ENCODE results near the gene BRCA2. TPM values are rescaled to one million over a fixed set of nuclear protein-coding genes. Genes with fewer than 3 reads are reported as not detected.

BRCA2 gene
- total RNA-seq, 2 donors from 2014 or later = 0.66 to 1.0 TPM

- intact Hi-C loops (cut with DNase I) = no loop called here
- no peak for TF ChIP-seq CTCF (IDR thresholded peaks at IDR 0.05)
- no peak for TF ChIP-seq POLR2A (IDR thresholded peaks at IDR 0.05)
- Histone ChIP-seq H3K36me3 (replicated peaks in 1 of 2; ENCODE audit: insufficient read depth in 1 of 2, low read depth in 2 of 2) (no peaks in the 10 kb centered on the region), H3K27me3 (no peaks in the 10 kb centered on the region), H3K27ac (no peak overlapping the region), H3K4me1 (peaks cover 7% of the 10 kb centered on the region), H3K9me3 (no peaks in the 10 kb centered on the region), H3K4me3 (no peak overlapping the region)
- ATAC-seq (no peak), DNase-seq (no peak)
- WGBS, 2 donors = 78 to 81% methylated on average over 3 of the region's 3 CpGs
Measured at GRCh38 chr13:32432856-32433255, 117.5 kb downstream of the BRCA2 start.

DNA sequence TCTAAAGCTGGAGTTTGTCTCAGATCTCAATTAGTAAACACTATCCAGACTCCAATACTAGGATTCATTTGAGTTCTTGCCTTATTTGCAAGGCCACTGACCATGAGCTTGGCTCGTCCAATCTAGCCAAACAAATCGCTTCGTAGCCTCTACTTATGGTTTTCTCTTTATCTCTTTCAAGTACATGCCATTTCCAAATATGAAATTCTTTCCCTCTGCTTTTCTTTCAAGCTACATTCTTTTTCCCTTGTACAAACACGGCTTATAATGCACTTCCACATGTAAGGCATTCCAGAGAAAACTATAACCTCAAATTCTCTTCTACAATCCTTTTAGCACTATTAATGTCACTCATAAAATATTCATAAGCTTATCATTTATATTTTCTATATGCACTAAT is 123.6 kb downstream of the BRCA2 start:
- Histone ChIP-seq H3K9me3 (no peaks in the 10 kb centered on the region), H3K27ac (no peak overlapping the region), H3K4me3 (no peak overlapping the region), H3K27me3 (no peaks in the 10 kb centered on the region), H3K36me3 (replicated peaks in 1 of 2; ENCODE audit: insufficient read depth in 1 of 2, low read depth in 2 of 2) (no peaks in the 10 kb centered on the region), H3K4me1 (no peaks in the 10 kb centered on the region)
- intact Hi-C loops (cut with DNase I) = no loop called here
- no peak for TF ChIP-seq CTCF (IDR thresholded peaks at IDR 0.05)
- DNase-seq (no peak), ATAC-seq (no peak)
- 92 to 94% methylated on average over 4 of the region's 4 CpGs for WGBS, 2 donors

DNA sequence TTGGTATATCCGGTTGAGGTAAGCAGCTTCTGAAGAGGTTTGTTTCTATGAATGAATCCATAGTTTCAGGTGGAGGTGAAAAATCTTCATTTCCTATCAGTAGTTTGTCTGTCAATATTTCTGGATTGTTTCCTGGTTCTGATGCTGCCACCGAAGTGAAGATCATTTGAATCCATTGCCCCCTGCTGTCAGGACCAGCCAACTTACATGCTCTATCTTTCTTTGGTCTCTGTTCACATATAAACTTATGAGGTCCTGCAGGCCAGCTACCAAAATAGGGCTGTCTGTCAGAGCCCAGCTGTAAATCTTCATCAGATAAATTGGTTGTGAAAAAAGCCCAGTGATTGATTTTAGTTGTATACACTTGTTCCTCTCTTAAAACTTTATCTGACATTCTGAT is 127.8 kb downstream of the BRCA2 start:
- no peak for ATAC-seq

GRCh38 chr13:32445461-32445860 is 130.2 kb downstream of the BRCA2 start:
- Histone ChIP-seq H3K27me3 (no peaks in the 10 kb centered on the region), H3K36me3 (replicated peaks in 1 of 2; ENCODE audit: insufficient read depth in 1 of 2, low read depth in 2 of 2) (no peaks in the 10 kb centered on the region), H3K4me3 (no peak overlapping the region), H3K9me3 (no peaks in the 10 kb centered on the region), H3K4me1 (no peaks in the 10 kb centered on the region), H3K27ac (no peak overlapping the region)
- DNase-seq (no peak), ATAC-seq (no peak)
- no peak for TF ChIP-seq POLR2A (IDR thresholded peaks at IDR 0.05)
- TF ChIP-seq CTCF (IDR thresholded peaks at IDR 0.05) = no peak
- intact Hi-C loops (cut with DNase I) = no loop called here
- WGBS, 2 donors = 83 to 92% methylated on average over 2 of the region's 2 CpGs

More for the DNA sequence above, 127.8 kb downstream of the BRCA2 start:
- DNase-seq = peak in 2 of 4 donors; percentile 41 to 53
- no peak overlapping the region for H3K4me3 ChIP-seq
- no peaks in the 10 kb centered on the region for H3K9me3 ChIP-seq
- H3K4me1 ChIP-seq = no peaks in the 10 kb centered on the region
- WGBS, 2 donors = 19% methylated on average over 2 of the region's 2 CpGs
- TF ChIP-seq POLR2A (IDR thresholded peaks at IDR 0.05) (no peak), CTCF (IDR thresholded peaks at IDR 0.05) (peak in 2 of 7 experiments; percentile 34 to 49)
- intact Hi-C loops (cut with DNase I) = no loop called here
- no peaks in the 10 kb centered on the region for H3K27me3 ChIP-seq
- no peak overlapping the region for H3K27ac ChIP-seq
- H3K36me3 ChIP-seq (replicated peaks in 1 of 2; ENCODE audit: insufficient read depth in 1 of 2, low read depth in 2 of 2) = no peaks in the 10 kb centered on the region

- TF ChIP-seq CTCF (IDR thresholded peaks at IDR 0.05) (no peak), POLR2A (IDR thresholded peaks at IDR 0.05) (no peak)
- H3K4me3 ChIP-seq = no peak overlapping the region
- 88 to 97% methylated on average over 3 of the region's 3 CpGs for WGBS, 2 donors
- no peaks in the 10 kb centered on the region for H3K36me3 ChIP-seq (replicated peaks in 1 of 2; ENCODE audit: insufficient read depth in 1 of 2, low read depth in 2 of 2)
- H3K9me3 ChIP-seq = no peaks in the 10 kb centered on the region
- ATAC-seq (no peak), DNase-seq (no peak)
- intact Hi-C loops (cut with DNase I) = no loop called here
- no peaks in the 10 kb centered on the region for H3K27me3 ChIP-seq
- no peaks in the 10 kb centered on the region for H3K4me1 ChIP-seq
- no peak overlapping the region for H3K27ac ChIP-seq
Measured at GRCh38 chr13:32446220-32446619, 130.9 kb downstream of the BRCA2 start.

Measured in body of pancreas (tissue), 4 donors.